HEK293 (cell line): ENCODE results near the gene SIAE.

Experiments used
- CTCF ChIA-PET: fragments of 350-600 bp; formaldehyde crosslinking; extraction: SDS; loops from one replicate; lab custom pipeline; 2021; ENCODE audit warnings: antibody characterized with exemption; lab: Yijun Ruan, JAX
- POLR2A ChIA-PET: fragments of 300-600 bp; formaldehyde crosslinking; extraction: SDS; loops from one replicate; lab custom pipeline; 2020; ENCODE audit warnings: antibody characterized with exemption, inconsistent platforms; lab: Yijun Ruan, JAX
- H3K27ac ChIP-seq: fragments of 200-500 bp; sonication (Bioruptor generic); 2 replicates; pipeline ENCODE4 v1.5.1; 2014; ENCODE audit warnings: low read depth, low read length, control low read depth, inconsistent platforms; ENCODE audit errors: extremely low read depth
- H3K36me3 ChIP-seq, 2 experiments: fragments of 200-500 bp in 1 of 2; sonication (Bioruptor generic) in 1 of 2; 1 replicate in 1 of 2; 2 replicates in 1 of 2; pipeline ENCODE4 v1.5.1; 2014 to 2017; ENCODE audit warnings: inconsistent platforms in 2 of 2, low read length in 2 of 2; ENCODE audit not compliant: control insufficient read depth in 2 of 2, insufficient read depth in 1 of 2
- H3K4me1 ChIP-seq: fragments of 200-500 bp; sonication (Bioruptor generic); 2 replicates; pipeline ENCODE4 v1.5.1; 2014; ENCODE audit warnings: mild to moderate bottlenecking, low read length, inconsistent platforms; ENCODE audit not compliant: control insufficient read depth, insufficient read depth
- H3K4me3 ChIP-seq: 2 replicates; pipeline ENCODE4 v1.5.1; 2011; ENCODE audit warnings: low read depth, mild to moderate bottlenecking, control low read depth, low read length, moderate library complexity
- H3K9me3 ChIP-seq: fragments of 200-500 bp; sonication (Bioruptor generic); 2 replicates; pipeline ENCODE4 v1.5.1; 2014; ENCODE audit warnings: low read depth, low read length, inconsistent platforms; ENCODE audit not compliant: control insufficient read depth, insufficient read depth
- GLIS2 ChIP-seq: fragments of 450-650 bp; formaldehyde crosslinking; IDR thresholded peaks from 2 replicates; pipeline ENCODE4 v1.5.1; 2016; ENCODE audit warnings: missing biosample characterization, missing genetic modification characterization
- HOXA7 ChIP-seq: sonication (generic); formaldehyde crosslinking; IDR thresholded peaks from 2 replicates; pipeline ENCODE4 v1.8.1; 2022; ENCODE audit warnings: missing genetic modification reagents, borderline replicate concordance
- HOXD13 ChIP-seq: sonication (generic); formaldehyde crosslinking; IDR thresholded peaks from 2 replicates; pipeline ENCODE4 v1.8.0; 2022; ENCODE audit warnings: missing genetic modification reagents, borderline replicate concordance
- KLF1 ChIP-seq: fragments of 450-650 bp; formaldehyde crosslinking; IDR thresholded peaks from 2 replicates; pipeline ENCODE4 v1.5.1; 2016; ENCODE audit warnings: missing biosample characterization, missing genetic modification characterization
- RBAK ChIP-seq: fragments of 450-650 bp; formaldehyde crosslinking; IDR thresholded peaks from 2 replicates; pipeline ENCODE4 v1.5.1; 2016; ENCODE audit warnings: missing biosample characterization, missing genetic modification characterization
- SP2 ChIP-seq: fragments of 450-650 bp; formaldehyde crosslinking; IDR thresholded peaks from 2 replicates; pipeline ENCODE4 v1.5.1; 2016; ENCODE audit warnings: missing biosample characterization, missing genetic modification characterization
- SP7 ChIP-seq: fragments of 450-650 bp; formaldehyde crosslinking; IDR thresholded peaks from 2 replicates; pipeline ENCODE4 v1.5.1; 2016; ENCODE audit warnings: missing biosample characterization, missing genetic modification characterization
- TRIM28 ChIP-seq: IDR thresholded peaks from 2 replicates; pipeline ENCODE4 v1.6.1; 2011; ENCODE audit warnings: low read length, control low read depth, borderline replicate concordance
- ZBTB17 ChIP-seq: fragments of 450-650 bp; formaldehyde crosslinking; IDR thresholded peaks from 2 replicates; pipeline ENCODE4 v1.5.1; 2016; ENCODE audit warnings: missing biosample characterization, missing genetic modification characterization
- ZBTB21 ChIP-seq: fragments of 450-650 bp; formaldehyde crosslinking; IDR thresholded peaks from 2 replicates; pipeline ENCODE4 v1.5.1; 2017; ENCODE audit warnings: missing biosample characterization, missing genetic modification characterization
- ZBTB48 ChIP-seq: fragments of 450-650 bp; formaldehyde crosslinking; IDR thresholded peaks from 2 replicates; pipeline ENCODE4 v1.5.1; 2016; ENCODE audit warnings: missing biosample characterization, missing genetic modification characterization
- ZNF132 ChIP-seq: fragments of 450-650 bp; formaldehyde crosslinking; IDR thresholded peaks from 2 replicates; pipeline ENCODE4 v1.5.1; 2017; ENCODE audit warnings: missing biosample characterization, missing genetic modification characterization, borderline replicate concordance
- ZNF133 ChIP-seq: fragments of 450-650 bp; formaldehyde crosslinking; IDR thresholded peaks from 2 replicates; pipeline ENCODE4 v1.5.1; 2016; ENCODE audit warnings: missing biosample characterization, missing genetic modification characterization
- ZNF239 ChIP-seq: fragments of 450-650 bp; formaldehyde crosslinking; IDR thresholded peaks from 2 replicates; pipeline ENCODE4 v1.5.1; 2016; ENCODE audit warnings: missing biosample characterization, missing genetic modification characterization
- ZNF335 ChIP-seq: fragments of 450-650 bp; formaldehyde crosslinking; conservative IDR thresholded peaks from 2 replicates; pipeline ENCODE4 v1.5.1; 2016; ENCODE audit warnings: missing biosample characterization, missing genetic modification characterization
- ZNF423 ChIP-seq: fragments of 450-650 bp; formaldehyde crosslinking; IDR thresholded peaks from 2 replicates; pipeline ENCODE4 v1.5.1; 2016; ENCODE audit warnings: missing biosample characterization, missing genetic modification characterization
- ZNF561 ChIP-seq: fragments of 450-650 bp; IDR thresholded peaks from 2 replicates; pipeline ENCODE4 v1.5.1; 2018; ENCODE audit warnings: missing biosample characterization, missing genetic modification characterization, borderline replicate concordance
- ZNF596 ChIP-seq: fragments of 450-650 bp; IDR thresholded peaks from 2 replicates; pipeline ENCODE4 v1.5.0; 2018; ENCODE audit warnings: missing biosample characterization, mild to moderate bottlenecking, missing genetic modification characterization, moderate library complexity
- ZNF660 ChIP-seq: fragments of 450-650 bp; IDR thresholded peaks from 2 replicates; pipeline ENCODE4 v1.5.1; 2018; ENCODE audit warnings: missing biosample characterization, mild to moderate bottlenecking, missing genetic modification characterization
- ZNF747 ChIP-seq: fragments of 450-650 bp; formaldehyde crosslinking; IDR thresholded peaks from 2 replicates; pipeline ENCODE4 v1.5.1; 2016; ENCODE audit warnings: missing biosample characterization, missing genetic modification characterization
- ZNF792 ChIP-seq: fragments of 450-650 bp; formaldehyde crosslinking; IDR thresholded peaks from 2 replicates; pipeline ENCODE4 v1.5.1; 2016; ENCODE audit warnings: missing biosample characterization, missing genetic modification characterization
- ZSCAN16 ChIP-seq: fragments of 450-650 bp; formaldehyde crosslinking; IDR thresholded peaks from 2 replicates; pipeline ENCODE4 v1.5.1; 2016; ENCODE audit warnings: missing biosample characterization, missing genetic modification characterization
- TF ChIP-seq, protein P1 (sequence below): fragments of 450-650 bp; formaldehyde crosslinking; IDR thresholded peaks from 2 replicates; pipeline ENCODE4 v1.5.1; 2016; ENCODE audit warnings: missing biosample characterization, missing genetic modification characterization
- TF ChIP-seq, protein P2 (sequence below): fragments of 450-650 bp; IDR thresholded peaks from 2 replicates; pipeline ENCODE4 v1.5.1; 2018; ENCODE audit warnings: missing biosample characterization, missing genetic modification characterization
- TF ChIP-seq, protein P3 (sequence below): fragments of 450-650 bp; formaldehyde crosslinking; IDR thresholded peaks from 2 replicates; pipeline ENCODE4 v1.5.1; 2016; ENCODE audit warnings: missing biosample characterization, missing genetic modification characterization
- TF ChIP-seq, protein P4 (sequence below): fragments of 450-650 bp; formaldehyde crosslinking; IDR thresholded peaks from 2 replicates; pipeline ENCODE4 v1.5.1; 2016; ENCODE audit warnings: missing biosample characterization, missing genetic modification characterization

The SIAE gene

DNA sequence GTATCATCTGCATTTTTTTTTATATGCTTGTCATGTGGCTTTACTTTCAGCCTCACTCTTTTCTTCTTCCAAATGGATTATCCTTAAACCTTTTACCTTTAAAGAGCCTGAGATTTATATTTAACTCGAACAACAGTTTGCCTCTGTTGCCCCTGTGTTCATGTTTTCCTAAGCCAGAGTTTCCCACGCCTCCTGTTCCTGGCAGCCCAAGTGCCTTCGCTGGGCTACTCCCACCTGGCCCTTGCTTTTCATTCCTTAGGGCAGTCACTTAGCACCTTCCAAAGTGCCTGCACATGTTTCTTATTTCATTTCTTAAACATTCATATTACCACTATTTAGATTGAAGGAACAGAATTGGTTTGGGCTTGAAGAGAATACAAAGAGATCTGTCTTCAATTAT lies 37.6 kb downstream of the SIAE start (continued):
- TF ChIP-seq KLF1 (no peak), ZNF596 (tag by site-specific recombination) (no peak), ZNF792 (tag by site-specific recombination) (no peak), ZSCAN16 (tag by site-specific recombination) (no peak), ZBTB48 (tag by site-specific recombination) (no peak), ZNF423 (tag by site-specific recombination) (no peak), ZNF335 (tag by site-specific recombination) (no peak)
- TF ChIP-seq, protein P1, sequence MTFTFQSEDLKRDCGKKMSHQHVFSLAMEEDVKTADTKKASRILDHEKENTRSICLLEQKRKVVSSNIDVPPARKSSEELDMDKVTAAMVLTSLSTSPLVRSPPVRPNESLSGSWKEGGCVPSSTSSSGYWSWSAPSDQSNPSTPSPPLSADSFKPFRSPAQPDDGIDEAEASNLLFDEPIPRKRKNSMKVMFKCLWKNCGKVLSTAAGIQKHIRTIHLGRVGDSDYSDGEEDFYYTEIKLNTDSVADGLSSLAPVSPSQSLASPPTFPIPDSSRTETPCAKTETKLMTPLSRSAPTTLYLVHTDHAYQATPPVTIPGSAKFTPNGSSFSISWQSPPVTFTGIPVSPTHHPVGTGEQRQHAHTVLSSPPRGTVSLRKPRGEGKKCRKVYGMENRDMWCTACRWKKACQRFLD (tag by site-specific recombination) = no peak

DNA sequence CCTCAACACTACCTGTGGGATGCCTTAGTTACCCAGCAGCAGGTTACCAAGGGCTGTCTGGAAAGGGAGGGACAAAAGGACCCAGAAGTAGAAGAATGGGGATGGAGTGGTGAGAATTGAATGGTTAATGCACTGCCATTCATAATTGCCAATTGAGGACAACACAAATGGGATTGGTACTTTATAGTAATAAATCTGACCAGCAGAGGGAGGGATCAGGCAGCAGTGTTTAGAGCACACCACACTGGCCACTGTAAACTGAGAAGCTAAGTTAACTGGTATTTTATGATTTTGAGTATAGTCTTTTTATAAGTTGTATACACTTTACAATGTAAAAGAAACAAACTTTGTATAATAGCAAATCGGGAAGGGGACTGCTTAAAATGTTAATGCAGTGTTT lies 40.2 kb downstream of the SIAE start:
- H3K4me3 ChIP-seq = no peak overlapping the region
- H3K36me3 ChIP-seq = peaks cover 14 to 90% of the 10 kb centered on the region in 2 experiments
- ChIA-PET CTCF (interaction anchor here (0.7 to 1.0 kb wide), 6 partner anchors 8 to 232 kb away, joined by 3 to 8 read pairs (median 4); partner anchors contain the start of gene ROBO3), POLR2A (no interaction called here)
- no peak overlapping the region for H3K27ac ChIP-seq
- no peak for TF ChIP-seq ZBTB17
- TF ChIP-seq ZNF239 (tag by site-specific recombination) = no peak
- no peak for TF ChIP-seq ZBTB21 (tag by site-specific recombination)
- no peak for TF ChIP-seq HOXA7 (CRISPR knock-in tag)
- TF ChIP-seq SP7 = no peak
- TF ChIP-seq, protein P2, sequence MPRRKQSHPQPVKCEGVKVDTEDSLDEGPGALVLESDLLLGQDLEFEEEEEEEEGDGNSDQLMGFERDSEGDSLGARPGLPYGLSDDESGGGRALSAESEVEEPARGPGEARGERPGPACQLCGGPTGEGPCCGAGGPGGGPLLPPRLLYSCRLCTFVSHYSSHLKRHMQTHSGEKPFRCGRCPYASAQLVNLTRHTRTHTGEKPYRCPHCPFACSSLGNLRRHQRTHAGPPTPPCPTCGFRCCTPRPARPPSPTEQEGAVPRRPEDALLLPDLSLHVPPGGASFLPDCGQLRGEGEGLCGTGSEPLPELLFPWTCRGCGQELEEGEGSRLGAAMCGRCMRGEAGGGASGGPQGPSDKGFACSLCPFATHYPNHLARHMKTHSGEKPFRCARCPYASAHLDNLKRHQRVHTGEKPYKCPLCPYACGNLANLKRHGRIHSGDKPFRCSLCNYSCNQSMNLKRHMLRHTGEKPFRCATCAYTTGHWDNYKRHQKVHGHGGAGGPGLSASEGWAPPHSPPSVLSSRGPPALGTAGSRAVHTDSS (tag by site-specific recombination) = no peak
- no peak for TF ChIP-seq SP2
- TF ChIP-seq, protein P3, sequence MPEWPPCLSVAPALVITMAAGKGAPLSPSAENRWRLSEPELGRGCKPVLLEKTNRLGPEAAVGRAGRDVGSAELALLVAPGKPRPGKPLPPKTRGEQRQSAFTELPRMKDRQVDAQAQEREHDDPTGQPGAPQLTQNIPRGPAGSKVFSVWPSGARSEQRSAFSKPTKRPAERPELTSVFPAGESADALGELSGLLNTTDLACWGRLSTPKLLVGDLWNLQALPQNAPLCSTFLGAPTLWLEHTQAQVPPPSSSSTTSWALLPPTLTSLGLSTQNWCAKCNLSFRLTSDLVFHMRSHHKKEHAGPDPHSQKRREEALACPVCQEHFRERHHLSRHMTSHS (tag by site-specific recombination) = no peak
- TF ChIP-seq, protein P4, sequence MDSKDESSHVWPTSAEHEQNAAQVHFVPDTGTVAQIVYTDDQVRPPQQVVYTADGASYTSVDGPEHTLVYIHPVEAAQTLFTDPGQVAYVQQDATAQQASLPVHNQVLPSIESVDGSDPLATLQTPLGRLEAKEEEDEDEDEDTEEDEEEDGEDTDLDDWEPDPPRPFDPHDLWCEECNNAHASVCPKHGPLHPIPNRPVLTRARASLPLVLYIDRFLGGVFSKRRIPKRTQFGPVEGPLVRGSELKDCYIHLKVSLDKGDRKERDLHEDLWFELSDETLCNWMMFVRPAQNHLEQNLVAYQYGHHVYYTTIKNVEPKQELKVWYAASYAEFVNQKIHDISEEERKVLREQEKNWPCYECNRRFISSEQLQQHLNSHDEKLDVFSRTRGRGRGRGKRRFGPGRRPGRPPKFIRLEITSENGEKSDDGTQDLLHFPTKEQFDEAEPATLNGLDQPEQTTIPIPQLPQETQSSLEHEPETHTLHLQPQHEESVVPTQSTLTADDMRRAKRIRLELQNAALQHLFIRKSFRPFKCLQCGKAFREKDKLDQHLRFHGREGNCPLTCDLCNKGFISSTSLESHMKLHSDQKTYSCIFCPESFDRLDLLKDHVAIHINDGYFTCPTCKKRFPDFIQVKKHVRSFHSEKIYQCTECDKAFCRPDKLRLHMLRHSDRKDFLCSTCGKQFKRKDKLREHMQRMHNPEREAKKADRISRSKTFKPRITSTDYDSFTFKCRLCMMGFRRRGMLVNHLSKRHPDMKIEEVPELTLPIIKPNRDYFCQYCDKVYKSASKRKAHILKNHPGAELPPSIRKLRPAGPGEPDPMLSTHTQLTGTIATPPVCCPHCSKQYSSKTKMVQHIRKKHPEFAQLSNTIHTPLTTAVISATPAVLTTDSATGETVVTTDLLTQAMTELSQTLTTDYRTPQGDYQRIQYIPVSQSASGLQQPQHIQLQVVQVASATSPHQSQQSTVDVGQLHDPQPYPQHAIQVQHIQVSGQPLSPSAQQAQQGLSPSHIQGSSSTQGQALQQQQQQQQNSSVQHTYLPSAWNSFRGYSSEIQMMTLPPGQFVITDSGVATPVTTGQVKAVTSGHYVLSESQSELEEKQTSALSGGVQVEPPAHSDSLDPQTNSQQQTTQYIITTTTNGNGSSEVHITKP (tag by site-specific recombination) = no peak
- TF ChIP-seq TRIM28 = no peak
- no peak for TF ChIP-seq GLIS2 (tag by site-specific recombination)
- TF ChIP-seq ZNF660 = no peak
- no peak for TF ChIP-seq ZNF747 (tag by site-specific recombination)
- TF ChIP-seq HOXD13 (CRISPR knock-in tag) = no peak
- TF ChIP-seq ZNF133 (tag by site-specific recombination) = no peak
- TF ChIP-seq ZNF561 (tag by site-specific recombination) = no peak
- TF ChIP-seq ZNF132 (tag by site-specific recombination) = no peak
- TF ChIP-seq RBAK (tag by site-specific recombination) = no peak
- H3K9me3 ChIP-seq = no peaks in the 10 kb centered on the region
- H3K4me1 ChIP-seq = no peaks in the 10 kb centered on the region
